HCT116 (cell line): ENCODE results near the gene CCDC87.

Experiments
- EGR1 ChIP-seq: IDR thresholded peaks from 2 replicates; pipeline ENCODE4 v1.6.1; 2012; ENCODE audit warnings: low read depth
- ELF1 ChIP-seq: IDR thresholded peaks from 2 replicates; pipeline ENCODE4 v1.6.1; 2012; ENCODE audit warnings: low read depth, borderline replicate concordance
- EZH2 ChIP-seq: fragments of 200-600 bp; sonication (generic); IDR thresholded peaks from 2 replicates; pipeline ENCODE4 v1.6.1; 2017; ENCODE audit warnings: antibody characterized with exemption, mixed run types
- POLR2A ChIP-seq: IDR thresholded peaks from 2 replicates; pipeline ENCODE4 v1.7.0; 2011; ENCODE audit warnings: borderline replicate concordance; ENCODE audit not compliant: insufficient read depth, insufficient read length; ENCODE audit errors: extremely low read depth
- RAD21 ChIP-seq: IDR thresholded peaks from 2 replicates; pipeline ENCODE4 v1.6.1; 2012; ENCODE audit warnings: low read depth, mild to moderate bottlenecking
- TCF7L2 ChIP-seq: IDR thresholded peaks from 2 replicates; pipeline ENCODE4 v1.7.0; 2011; ENCODE audit warnings: borderline replicate concordance, inconsistent platforms; ENCODE audit not compliant: insufficient read depth, insufficient read length; ENCODE audit errors: extremely low read depth
- TF ChIP-seq, protein P1 (sequence below), 3 experiments: fragments of 200-600 bp in 1 of 3; sonication (generic) in 1 of 3; IDR thresholded peaks in 2 of 3; conservative IDR thresholded peaks in 1 of 3; 2 replicates each; pipeline ENCODE4 v1.5.1; 2012 to 2017; ENCODE audit warnings: low read depth in 2 of 3, low read length in 2 of 3, antibody characterized with exemption in 1 of 3, borderline replicate concordance in 1 of 3, control low read depth in 1 of 3, mild to moderate bottlenecking in 1 of 3, mixed read lengths in 1 of 3, mixed run types in 1 of 3, moderate library complexity in 1 of 3; ENCODE audit not compliant: insufficient read depth in 1 of 3
- TF ChIP-seq, protein P2 (sequence below): IDR thresholded peaks from 2 replicates; pipeline ENCODE4 v1.6.1; 2012

DNA sequence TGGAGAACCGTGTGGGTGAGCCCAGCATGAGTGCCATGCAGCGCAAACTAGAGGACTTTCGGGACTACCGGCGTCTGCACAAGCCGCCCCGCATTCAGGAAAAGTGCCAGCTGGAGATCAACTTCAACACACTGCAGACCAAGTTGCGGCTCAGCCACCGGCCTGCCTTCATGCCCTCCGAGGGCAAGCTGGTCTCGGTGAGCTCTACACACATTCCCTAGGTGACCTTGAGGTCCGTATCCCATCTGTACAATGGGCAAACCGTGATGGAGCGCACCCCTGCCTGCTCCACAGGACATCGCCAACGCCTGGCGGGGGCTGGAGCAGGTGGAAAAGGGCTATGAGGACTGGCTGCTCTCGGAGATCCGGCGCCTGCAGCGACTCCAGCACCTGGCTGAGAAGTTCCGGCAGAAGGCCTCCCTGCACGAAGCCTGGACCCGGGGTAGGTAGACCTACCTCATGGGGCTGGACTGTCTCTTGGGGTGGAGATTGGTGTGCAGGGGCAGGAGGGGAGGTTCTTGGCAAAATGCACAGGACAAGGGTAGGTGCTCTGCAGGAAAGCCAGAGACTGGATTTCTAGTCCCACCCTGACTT, 35.0 kb downstream of the CCDC87 start:
- TF ChIP-seq TCF7L2 = no peak
- TF ChIP-seq, protein P1, sequence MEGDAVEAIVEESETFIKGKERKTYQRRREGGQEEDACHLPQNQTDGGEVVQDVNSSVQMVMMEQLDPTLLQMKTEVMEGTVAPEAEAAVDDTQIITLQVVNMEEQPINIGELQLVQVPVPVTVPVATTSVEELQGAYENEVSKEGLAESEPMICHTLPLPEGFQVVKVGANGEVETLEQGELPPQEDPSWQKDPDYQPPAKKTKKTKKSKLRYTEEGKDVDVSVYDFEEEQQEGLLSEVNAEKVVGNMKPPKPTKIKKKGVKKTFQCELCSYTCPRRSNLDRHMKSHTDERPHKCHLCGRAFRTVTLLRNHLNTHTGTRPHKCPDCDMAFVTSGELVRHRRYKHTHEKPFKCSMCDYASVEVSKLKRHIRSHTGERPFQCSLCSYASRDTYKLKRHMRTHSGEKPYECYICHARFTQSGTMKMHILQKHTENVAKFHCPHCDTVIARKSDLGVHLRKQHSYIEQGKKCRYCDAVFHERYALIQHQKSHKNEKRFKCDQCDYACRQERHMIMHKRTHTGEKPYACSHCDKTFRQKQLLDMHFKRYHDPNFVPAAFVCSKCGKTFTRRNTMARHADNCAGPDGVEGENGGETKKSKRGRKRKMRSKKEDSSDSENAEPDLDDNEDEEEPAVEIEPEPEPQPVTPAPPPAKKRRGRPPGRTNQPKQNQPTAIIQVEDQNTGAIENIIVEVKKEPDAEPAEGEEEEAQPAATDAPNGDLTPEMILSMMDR (IDR thresholded peaks at IDR 0.05 in 2 of 3, conservative IDR thresholded peaks at IDR 0.05 in 1 of 3; ENCODE audit: borderline replicate concordance in 1 of 3, insufficient read depth in 1 of 3, low read depth in 2 of 3, low read length in 2 of 3) = no peak
- no peak for TF ChIP-seq POLR2A
- TF ChIP-seq, protein P2, sequence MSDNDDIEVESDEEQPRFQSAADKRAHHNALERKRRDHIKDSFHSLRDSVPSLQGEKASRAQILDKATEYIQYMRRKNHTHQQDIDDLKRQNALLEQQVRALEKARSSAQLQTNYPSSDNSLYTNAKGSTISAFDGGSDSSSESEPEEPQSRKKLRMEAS = no peak
- no peak for TF ChIP-seq EZH2
- TF ChIP-seq EGR1 = no peak
- TF ChIP-seq RAD21 = no peak
- no peak for TF ChIP-seq ELF1
